Measurements from ENCODE around the gene FBLN5.

Gene FBLN5

DNA sequence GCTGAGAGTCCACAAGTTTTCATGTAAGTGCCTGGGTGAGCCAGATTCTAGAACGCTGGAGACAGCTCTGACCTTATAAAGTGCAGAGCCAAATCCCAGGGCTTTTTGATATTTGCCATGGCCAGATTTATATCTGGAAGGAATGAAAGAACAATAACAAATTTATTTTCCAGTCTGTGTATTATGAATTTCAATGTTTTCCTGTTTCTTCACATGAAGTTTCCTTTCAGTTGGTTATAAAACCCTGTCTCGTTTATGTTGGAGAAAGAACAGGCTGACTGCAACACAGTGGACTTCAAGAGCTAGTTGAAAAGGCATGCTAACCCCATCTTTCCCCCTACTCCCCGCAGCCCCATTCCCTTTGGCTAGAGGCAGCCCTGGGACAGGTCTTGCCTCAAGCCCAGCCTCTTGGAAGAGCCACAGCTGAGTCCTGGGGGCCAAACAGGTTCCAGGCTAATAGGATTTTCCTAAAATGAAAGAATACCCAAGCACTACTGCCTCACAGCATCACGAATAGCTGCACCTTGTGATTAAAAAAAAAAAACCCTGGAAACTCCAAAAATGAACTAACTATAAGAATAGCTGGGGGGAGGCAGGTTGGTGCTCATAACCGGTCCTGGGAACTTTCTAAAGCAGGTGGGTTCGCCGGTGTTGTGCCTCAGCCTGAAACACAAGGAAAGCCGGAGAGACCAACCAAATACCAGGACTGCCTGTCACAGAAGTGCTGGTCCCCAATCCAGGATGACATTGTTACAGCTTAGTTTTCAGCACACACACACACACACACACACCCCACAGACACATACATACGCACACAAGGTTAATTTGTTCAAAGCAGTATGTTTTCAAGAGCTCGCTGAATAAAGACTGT, 1.5 kb downstream of the FBLN5 start:
- DNase-seq (ENCODE audit: low spot score): no peak

GRCh38 chr14:91942946-91943345, 4.5 kb downstream of the FBLN5 start:
- DNase-seq (ENCODE audit: low spot score): no peak

DNA sequence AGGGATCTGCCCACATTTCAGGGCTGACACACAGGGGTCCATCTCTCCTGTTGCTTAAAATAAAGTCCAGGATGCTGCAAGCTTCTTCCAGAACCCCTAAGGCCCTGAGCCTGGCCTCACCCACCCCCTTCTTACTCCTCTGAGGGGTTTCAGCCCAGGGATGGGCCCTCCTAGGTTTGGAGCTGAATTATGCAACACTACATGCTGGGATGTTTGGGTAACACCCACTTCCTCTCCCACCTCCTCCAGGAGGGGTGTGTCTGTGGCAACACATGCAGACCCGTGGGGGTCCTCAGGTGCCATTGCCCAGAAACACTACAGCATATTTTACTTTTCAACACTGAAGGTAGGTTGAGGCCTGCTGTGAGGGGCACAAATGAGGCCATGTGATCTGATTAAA, 5.4 kb downstream of the FBLN5 start:
- no peak for DNase-seq (ENCODE audit: low spot score)

GRCh38 chr14:91940209-91940608, 7.3 kb downstream of the FBLN5 start:
- no peak for DNase-seq (ENCODE audit: low spot score)

DNA sequence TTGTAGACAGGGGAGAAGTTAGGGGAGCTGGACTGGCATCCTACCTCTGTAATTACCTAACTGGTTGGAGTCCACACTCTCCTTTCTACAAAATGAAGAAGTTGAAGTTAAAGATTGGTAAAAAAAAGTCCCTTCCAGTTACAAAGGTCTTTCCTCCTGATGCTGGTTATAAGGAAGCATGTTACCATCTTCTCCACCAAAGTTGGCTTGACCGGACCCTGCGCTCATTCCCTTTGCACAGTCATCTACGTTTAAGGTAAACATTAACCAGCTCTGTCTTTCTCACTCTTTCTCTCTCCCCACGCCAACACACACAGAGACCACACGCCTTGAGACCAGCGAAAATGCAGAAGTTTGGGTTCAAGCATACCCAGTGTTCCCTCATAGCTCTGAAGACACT, 11.9 kb downstream of the FBLN5 start:
- no peak for DNase-seq (ENCODE audit: low spot score)

- no peak for DNase-seq (ENCODE audit: low spot score)
These were observed 12.8 kb downstream of the FBLN5 start for GRCh38 chr14:91934554-91935285.

DNA sequence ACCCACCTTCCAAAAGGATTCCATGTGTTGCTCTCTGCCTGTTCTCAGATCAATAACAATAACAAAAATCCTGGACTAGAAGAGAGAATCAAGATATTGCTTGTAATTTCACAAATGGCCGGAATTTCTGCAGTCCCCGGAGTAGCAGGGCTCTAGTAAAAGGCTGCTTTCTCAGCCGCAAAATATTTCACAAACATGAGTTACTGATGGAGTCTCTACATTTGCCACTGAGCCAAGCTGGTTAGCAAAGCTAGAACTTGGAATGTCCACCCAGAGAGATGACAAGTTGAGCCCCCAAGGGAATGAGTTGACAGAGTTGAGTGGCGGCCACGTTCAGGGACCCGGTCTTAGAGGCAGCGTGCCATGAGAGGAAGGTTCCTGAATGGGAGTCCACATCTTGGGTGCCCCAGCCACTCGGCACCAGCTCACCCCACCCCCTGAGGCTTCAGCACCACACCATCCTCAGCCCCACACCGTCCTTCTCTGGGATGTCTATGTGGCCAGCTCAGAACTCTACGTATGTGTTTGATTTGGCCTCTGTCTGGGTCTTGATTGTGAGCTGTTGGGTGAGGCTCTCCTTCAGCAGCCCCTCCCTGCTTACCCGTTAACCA, 15.9 kb downstream of the FBLN5 start:
- no peak for DNase-seq (ENCODE audit: low spot score)

GRCh38 chr14:91929700-91930099, 17.8 kb downstream of the FBLN5 start:
- DNase-seq (ENCODE audit: low spot score): no peak

- no peak for DNase-seq (ENCODE audit: low spot score)
These were observed 19.7 kb downstream of the FBLN5 start for GRCh38 chr14:91927800-91928199.

- DNase-seq (ENCODE audit: low spot score): no peak
These were observed 20.3 kb downstream of the FBLN5 start for GRCh38 chr14:91927191-91927590.

- no peak for DNase-seq (ENCODE audit: low spot score)
These were observed 21.2 kb downstream of the FBLN5 start for GRCh38 chr14:91926131-91926890.

DNA sequence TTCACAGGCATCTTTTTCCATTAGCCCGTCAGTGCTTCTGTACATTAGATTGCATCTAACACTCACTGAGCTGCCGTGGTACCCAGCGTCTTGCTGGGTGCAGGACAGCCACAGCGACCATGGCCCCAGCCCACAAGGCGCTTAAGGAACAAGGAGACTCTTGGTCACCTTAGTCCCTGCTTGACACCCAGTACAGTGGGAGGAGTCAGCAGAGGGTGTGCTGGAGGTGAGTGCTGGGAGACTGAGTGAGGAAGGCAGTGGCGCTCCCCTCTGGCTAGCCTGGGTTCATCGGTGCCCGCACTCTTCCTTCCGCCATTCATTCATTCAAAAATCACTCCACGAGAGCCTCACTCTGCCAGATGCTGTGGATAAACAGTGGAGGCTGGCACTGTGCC, 21.8 kb downstream of the FBLN5 start:
- no peak for DNase-seq (ENCODE audit: low spot score)

DNA sequence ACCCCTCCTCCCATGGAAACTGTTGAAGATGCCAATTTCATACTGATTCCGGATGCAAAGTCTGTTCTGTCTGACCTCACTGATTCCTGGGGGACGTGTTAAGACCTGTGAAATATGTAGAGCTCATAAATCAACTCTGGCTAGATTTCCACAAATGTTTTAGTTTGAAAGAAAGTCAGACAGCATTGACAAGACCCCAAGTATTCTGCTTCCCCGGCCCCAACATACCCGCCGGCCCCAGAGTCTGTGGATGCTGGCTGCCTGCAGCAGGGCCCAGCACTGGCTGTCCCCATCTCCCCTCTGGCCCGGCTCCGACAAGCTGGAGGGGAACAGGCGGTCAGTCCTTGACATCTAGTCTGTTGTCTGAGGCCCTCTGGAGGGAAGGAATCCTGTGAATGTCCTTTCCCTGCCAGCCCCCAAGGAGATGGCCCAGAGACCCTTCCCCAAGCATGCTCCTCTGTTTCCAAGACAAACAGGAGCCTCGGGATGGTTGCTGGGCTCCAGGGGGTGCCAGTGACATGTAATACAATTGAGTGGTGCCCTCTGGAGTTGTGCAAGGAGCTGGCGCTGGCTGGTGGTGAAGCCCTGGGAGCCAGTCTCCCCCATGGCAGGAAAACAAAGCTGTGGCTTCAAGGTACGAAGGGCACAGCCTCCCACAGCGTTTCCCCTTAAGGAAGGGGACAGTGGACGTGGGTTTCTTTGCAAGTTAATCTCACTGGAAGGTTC, 22.3 kb downstream of the FBLN5 start:
- no peak for DNase-seq (ENCODE audit: low spot score)

- no peak for DNase-seq (ENCODE audit: low spot score)
These were observed 27.0 kb downstream of the FBLN5 start for GRCh38 chr14:91920526-91920925.

DNA sequence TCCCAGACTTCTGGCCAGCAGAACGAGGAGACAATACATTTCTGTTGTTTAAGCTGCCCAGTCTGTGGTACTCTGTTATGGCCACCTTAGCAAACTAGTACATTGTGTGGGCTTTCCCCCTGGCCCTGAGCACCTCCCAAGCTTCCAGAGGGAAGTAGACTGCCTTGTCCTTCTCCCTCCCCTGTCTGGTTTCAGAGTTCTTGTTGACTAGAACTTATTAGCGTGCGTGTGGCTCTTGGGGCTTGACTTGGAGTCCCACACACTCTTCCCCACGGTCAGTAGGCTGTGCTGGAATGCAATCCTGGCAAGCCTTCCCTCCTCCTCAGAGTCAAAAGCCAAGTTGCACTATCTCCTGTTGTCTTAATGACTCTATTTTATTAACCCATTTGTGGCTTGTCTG, 27.7 kb downstream of the FBLN5 start:
- no peak for DNase-seq (ENCODE audit: low spot score)

- DNase-seq (ENCODE audit: low spot score): no peak
These were observed 29.2 kb downstream of the FBLN5 start for GRCh38 chr14:91918186-91918883.

- DNase-seq (ENCODE audit: low spot score): no peak
These were observed 35.5 kb downstream of the FBLN5 start for GRCh38 chr14:91912035-91912434.

DNA sequence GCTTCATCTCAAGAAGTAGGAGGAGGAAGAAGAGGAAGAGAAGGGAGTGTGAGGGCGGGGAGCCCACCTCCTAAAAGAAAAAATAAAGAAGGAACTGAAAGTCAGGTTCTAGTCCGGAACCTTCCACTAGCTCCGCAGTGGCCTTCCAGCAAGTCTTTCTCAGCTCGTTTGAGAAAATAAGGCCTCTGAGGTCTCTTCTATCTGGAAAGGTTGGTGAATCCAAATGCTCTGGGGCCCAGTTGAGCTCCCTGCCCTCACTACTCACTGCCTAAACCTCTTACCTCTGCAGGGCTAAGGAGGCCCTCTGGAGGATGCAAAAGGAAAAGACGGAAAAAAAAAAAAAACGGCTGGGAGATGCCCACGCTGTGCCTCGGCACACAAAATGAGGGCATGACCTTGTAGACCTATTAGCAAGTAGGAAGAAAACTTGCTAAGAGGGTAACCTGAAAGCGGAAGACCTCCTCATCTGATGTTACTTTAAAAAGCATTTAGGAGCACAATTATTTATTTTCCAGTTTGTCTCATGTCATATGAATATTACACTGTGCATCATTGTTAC, 35.9 kb downstream of the FBLN5 start:
- DNase-seq (ENCODE audit: low spot score): no peak

GRCh38 chr14:91910196-91910595, 37.3 kb downstream of the FBLN5 start:
- DNase-seq (ENCODE audit: low spot score): no peak

DNA sequence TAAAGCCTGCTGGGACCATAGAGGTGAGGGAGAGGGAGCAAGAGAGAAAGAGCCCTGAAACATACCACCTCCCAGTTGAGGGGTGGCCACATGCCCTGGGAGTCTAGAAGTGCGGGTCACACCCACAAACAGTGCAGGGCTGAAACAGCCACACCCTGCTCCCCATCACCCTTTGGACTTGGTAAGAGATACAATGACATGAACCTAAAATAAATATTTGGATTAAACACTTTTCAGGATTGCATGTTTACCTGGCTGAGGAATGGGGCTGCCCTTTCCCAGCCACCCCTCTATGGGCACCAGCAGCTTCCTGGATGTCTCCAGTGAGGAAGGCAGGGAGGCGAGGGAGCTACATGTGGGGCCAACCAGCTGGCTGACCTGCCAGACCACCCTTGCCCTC, 41.1 kb downstream of the FBLN5 start:
- no peak for DNase-seq (ENCODE audit: low spot score)
